OCI-LY3 (cell line): ENCODE measurements around the gene TBCE.
"Not testable (repeated sequence)": the region's sequence is repeated elsewhere in the genome, so short reads cannot be mapped to it uniquely, and the experiment has no call there.

Experiments used
- H2AFZ ChIP-seq: fragments of 200-600, 300-600 bp; shearing (Covaris generic); 2 replicates; pipeline ENCODE4 v1.6.0; 2014; ENCODE audit warnings: antibody characterized with exemption, low read depth, low read length
- H3K27ac ChIP-seq: fragments of 200-600, 300-600 bp; sonication (generic); 2 replicates; pipeline ENCODE4 v1.5.1; 2014; ENCODE audit warnings: mild to moderate bottlenecking, low read length, moderate library complexity, mixed read lengths
- H3K27me3 ChIP-seq: fragments of 200-600, 300-600 bp; sonication (generic); 2 replicates; pipeline ENCODE4 v1.6.1; 2014; ENCODE audit warnings: low read depth, low read length, mixed read lengths
- H3K36me3 ChIP-seq: fragments of 200-600, 300-600 bp; sonication (generic); replicated peaks from 2 replicates; pipeline ENCODE3; 2014; ENCODE audit warnings: low read depth, low read length, mixed read lengths
- H3K4me1 ChIP-seq: fragments of 300-600, 200-600 bp; sonication (generic); 2 replicates; pipeline ENCODE4 v1.6.1; 2014; ENCODE audit warnings: low read length, mixed read lengths
- H3K4me2 ChIP-seq: fragments of 200-600, 300-600 bp; sonication (generic); 2 replicates; pipeline ENCODE4 v1.6.1; 2014; ENCODE audit warnings: low read length, mixed read lengths
- H3K4me3 ChIP-seq: fragments of 300-600, 200-600 bp; sonication (generic); 2 replicates; pipeline ENCODE4 v1.5.1; 2014; ENCODE audit warnings: antibody characterized with exemption, mild to moderate bottlenecking, low read length, moderate library complexity
- H3K79me2 ChIP-seq: fragments of 300-600, 200-600 bp; shearing (Covaris generic); 2 replicates; pipeline ENCODE4 v1.6.1; 2014; ENCODE audit warnings: mild to moderate bottlenecking, low read length, mixed read lengths
- H3K9ac ChIP-seq: fragments of 300-600, 200-600 bp; shearing (Covaris generic); 2 replicates; pipeline ENCODE4 v1.6.0; 2014; ENCODE audit warnings: mild to moderate bottlenecking, low read length, moderate library complexity
- H3K9me3 ChIP-seq: fragments of 200-600, 300-600 bp; shearing (Covaris generic); 2 replicates; pipeline ENCODE4 v1.6.1; 2014; ENCODE audit warnings: low read length, mixed read lengths; ENCODE audit not compliant: insufficient read depth
- H4K20me1 ChIP-seq: fragments of 200-600, 300-600 bp; sonication (generic); 2 replicates; pipeline ENCODE4 v1.6.1; 2016; ENCODE audit warnings: low read length, mixed read lengths; ENCODE audit not compliant: insufficient read depth
- CTCF ChIP-seq: fragments of 200-600, 300-600 bp; sonication (generic); IDR thresholded peaks from 2 replicates; pipeline ENCODE4 v1.5.1; 2014; ENCODE audit warnings: antibody characterized with exemption, low read length, low read depth
- EZH2phosphoT487 ChIP-seq: fragments of 200-600 bp; shearing (Covaris generic); IDR thresholded peaks from 2 replicates; pipeline ENCODE4 v1.6.1; 2018; ENCODE audit warnings: antibody characterized with exemption, mixed run types, low read depth

Gene TBCE

DNA sequence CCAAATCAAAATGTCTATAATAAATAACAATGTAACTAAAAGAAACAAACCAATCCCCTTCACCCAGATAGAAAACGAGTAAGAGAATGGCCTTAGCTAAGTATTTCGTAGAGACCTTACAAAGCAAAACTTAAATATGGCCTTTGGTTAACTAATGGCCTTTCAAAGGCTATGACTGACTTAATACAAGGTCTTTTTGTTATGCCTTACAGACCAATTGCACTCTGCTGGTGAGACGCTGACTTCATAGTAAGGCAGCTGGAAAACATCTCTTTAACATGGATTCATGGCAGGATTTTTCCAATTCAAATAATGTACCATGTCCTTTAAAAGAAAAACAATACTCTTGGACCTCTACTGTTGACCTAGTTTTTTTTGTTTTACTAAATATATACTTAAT is 15.8 kb upstream of the TBCE start:
- Histone ChIP-seq H3K36me3 (no peaks in the 10 kb centered on the region), H3K27ac (no peak overlapping the region), H3K79me2 (no peaks in the 10 kb centered on the region), H3K9me3 (no peaks in the 10 kb centered on the region), H3K4me1 (no peaks in the 10 kb centered on the region), H2AFZ (no peak overlapping the region), H4K20me1 (no peaks in the 10 kb centered on the region), H3K4me3 (no peak overlapping the region), H3K4me2 (no peak overlapping the region), H3K9ac (no peak overlapping the region), H3K27me3 (no peaks in the 10 kb centered on the region)
- TF ChIP-seq EZH2phosphoT487, result no peak

DNA sequence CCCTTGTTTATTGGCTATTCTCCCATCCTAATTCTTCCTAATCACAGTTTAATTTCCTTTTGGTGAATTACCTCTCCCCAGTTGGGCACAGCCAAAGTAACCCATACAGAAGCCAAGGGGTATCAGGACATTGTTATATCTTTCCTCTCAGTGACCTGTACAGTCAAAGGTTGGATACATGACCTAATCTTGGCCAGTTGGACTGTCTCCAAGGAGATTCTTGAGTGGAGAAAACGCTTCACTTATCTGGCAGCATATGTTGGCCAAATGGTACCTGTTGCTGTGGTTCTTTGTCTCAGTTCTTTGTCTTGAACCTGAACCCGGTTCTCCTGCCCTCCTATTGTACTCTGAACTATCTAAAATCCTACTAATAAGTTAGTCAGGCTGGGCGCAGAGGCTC is 15.3 kb upstream of the TBCE start:
- no peaks in the 10 kb centered on the region for H3K9me3 ChIP-seq
- no peak overlapping the region for H3K4me2 ChIP-seq
- H4K20me1 ChIP-seq, result no peaks in the 10 kb centered on the region
- no peak overlapping the region for H2AFZ ChIP-seq
- no peaks in the 10 kb centered on the region for H3K27me3 ChIP-seq
- no peak overlapping the region for H3K4me3 ChIP-seq
- H3K27ac ChIP-seq, result no peak overlapping the region
- H3K4me1 ChIP-seq, result no peaks in the 10 kb centered on the region
- TF ChIP-seq EZH2phosphoT487 (no peak), CTCF (no peak)
- no peak overlapping the region for H3K9ac ChIP-seq
- H3K79me2 ChIP-seq, result no peaks in the 10 kb centered on the region
- H3K36me3 ChIP-seq, result no peaks in the 10 kb centered on the region

DNA sequence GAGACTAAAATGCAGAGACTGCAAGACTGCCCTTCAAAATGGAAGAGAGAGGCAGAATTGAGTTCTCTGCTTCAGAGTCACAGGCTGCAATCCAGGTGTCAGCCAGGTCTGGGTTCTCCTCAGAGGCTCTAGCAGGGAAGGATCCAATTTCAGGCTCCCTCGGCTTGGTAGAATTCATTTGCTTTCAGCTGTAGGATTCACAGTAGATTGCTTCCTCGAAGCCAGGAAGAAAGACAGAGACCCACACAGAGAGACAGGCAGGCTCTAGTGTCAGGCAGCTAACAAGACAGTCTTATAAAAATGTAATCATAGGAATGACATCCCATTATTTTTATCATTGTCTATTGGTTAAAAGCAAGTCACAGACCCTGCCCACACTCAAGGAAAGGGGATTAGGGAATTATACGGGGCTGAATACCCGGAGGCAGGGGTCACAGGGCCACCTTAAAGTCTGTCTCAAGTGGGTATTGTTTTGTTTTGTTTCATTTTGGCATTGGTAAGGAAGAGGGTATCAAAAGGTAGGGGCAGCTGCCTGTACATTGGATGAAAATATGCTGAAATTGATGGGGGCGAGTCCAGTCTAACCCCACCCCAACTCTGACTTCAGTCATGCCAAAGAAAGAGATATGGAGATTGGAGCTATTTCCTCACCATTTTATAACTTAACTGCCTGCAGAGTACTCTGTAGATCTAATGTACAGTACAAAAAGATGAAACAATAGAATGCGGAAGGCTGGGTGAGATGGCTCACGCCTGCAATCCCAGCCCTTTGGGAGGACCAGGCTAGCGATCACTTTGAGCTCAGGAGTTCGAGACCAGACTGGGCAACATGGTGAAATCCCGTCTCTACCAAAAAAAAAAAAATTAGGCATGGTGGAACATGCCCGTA is 9.5 kb upstream of the TBCE start:
- no peaks in the 10 kb centered on the region for H3K27me3 ChIP-seq
- TF ChIP-seq EZH2phosphoT487 (no peak), CTCF (no peak)
- H3K9me3 ChIP-seq, result no peaks in the 10 kb centered on the region
- no peaks in the 10 kb centered on the region for H3K79me2 ChIP-seq
- no peak overlapping the region for H3K4me3 ChIP-seq
- H4K20me1 ChIP-seq, result no peaks in the 10 kb centered on the region
- H3K27ac ChIP-seq, result no peak overlapping the region
- no peaks in the 10 kb centered on the region for H3K36me3 ChIP-seq
- peak overlapping the region; percentile 8; the same call in 1 of the 2 replicates for H3K4me2 ChIP-seq
- no peak overlapping the region for H3K9ac ChIP-seq
- peak overlapping the region; percentile 22; the same call in 1 of the 2 replicates for H2AFZ ChIP-seq
- H3K4me1 ChIP-seq, result no peaks in the 10 kb centered on the region

- H3K4me3 ChIP-seq, result no peak overlapping the region
- no peak overlapping the region for H3K27ac ChIP-seq
- H3K4me1 ChIP-seq, result no peaks in the 10 kb centered on the region
- no peaks in the 10 kb centered on the region for H3K79me2 ChIP-seq
- no peak overlapping the region for H3K4me2 ChIP-seq
- H3K27me3 ChIP-seq, result no peaks in the 10 kb centered on the region
- H4K20me1 ChIP-seq, result no peaks in the 10 kb centered on the region
- H3K9me3 ChIP-seq, result no peaks in the 10 kb centered on the region
- H3K36me3 ChIP-seq, result no peaks in the 10 kb centered on the region
- no peak overlapping the region for H2AFZ ChIP-seq
- TF ChIP-seq CTCF (no peak), EZH2phosphoT487 (no peak)
- no peak overlapping the region for H3K9ac ChIP-seq
Measured at GRCh38 chr1:235358899-235359298, 8.3 kb upstream of the TBCE start.

- not testable (repeated sequence) for H4K20me1 ChIP-seq, H2AFZ ChIP-seq, H3K27ac ChIP-seq, H3K4me2 ChIP-seq, H3K9me3 ChIP-seq, H3K27me3 ChIP-seq, H3K9ac ChIP-seq, H3K4me3 ChIP-seq, H3K36me3 ChIP-seq
- H3K79me2 ChIP-seq, result peaks cover 13% of the 10 kb centered on the region
- peaks cover 12% of the 10 kb centered on the region for H3K4me1 ChIP-seq
Measured at GRCh38 chr1:235364189-235364588, 3.0 kb upstream of the TBCE start.
